MG63 (cell line): ENCODE measurements around the gene F8. TPM values are rescaled to one million over a fixed set of nuclear protein-coding genes. Genes with fewer than 3 reads are reported as not detected.

Experiments used
- DNase-seq: peaks from one replicate; pipeline ENCODE4 v3.0.0-alpha.2; 2020
- H3K27me3 ChIP-seq: fragments of 250-450 bp; sonication (Bioruptor Pico); 2 replicates; pipeline ENCODE4 v1.5.1; 2020; ENCODE audit warnings: mild to moderate bottlenecking, moderate library complexity
- H3K36me3 ChIP-seq: fragments of 250-450 bp; sonication (Bioruptor Pico); 2 replicates; pipeline ENCODE4 v1.5.1; 2020; ENCODE audit warnings: mild to moderate bottlenecking, moderate library complexity
- H3K4me3 ChIP-seq: fragments of 250-450 bp; sonication (Bioruptor Pico); 2 replicates; pipeline ENCODE4 v1.5.1; 2020; ENCODE audit warnings: mild to moderate bottlenecking, moderate library complexity
- H3K9me3 ChIP-seq: fragments of 250-450 bp; sonication (Bioruptor Pico); 2 replicates; pipeline ENCODE4 v1.5.1; 2020; ENCODE audit warnings: mild to moderate bottlenecking, moderate library complexity
- total RNA-seq: library from RNA; depleted of rRNA; stranded (reverse); fragments of >200 nt; shearing (Covaris generic); gene quantifications from 2 replicates; pipeline ENCODE4 v1.2.3, GENCODE V29; 2014; ENCODE audit warnings: low replicate concordance; rRNA removed

F8 gene
- total RNA-seq: 5.6 and 7.4 TPM in 2 replicates

- Histone ChIP-seq H3K36me3 (no peaks in the 10 kb centered on the region), H3K27me3 (no peaks in the 10 kb centered on the region), H3K4me3 (no peak within 1 kb of the TSS), H3K9me3 (no peaks in the 10 kb centered on the region)
- DNase-seq: no peak
Observed at GRCh38 chrX:155022585-155022984, at the start of gene F8. Gene F8 (minus strand): TSS chrX:155022723. CDS start chrX:155022552, 171 bp downstream.

DNA sequence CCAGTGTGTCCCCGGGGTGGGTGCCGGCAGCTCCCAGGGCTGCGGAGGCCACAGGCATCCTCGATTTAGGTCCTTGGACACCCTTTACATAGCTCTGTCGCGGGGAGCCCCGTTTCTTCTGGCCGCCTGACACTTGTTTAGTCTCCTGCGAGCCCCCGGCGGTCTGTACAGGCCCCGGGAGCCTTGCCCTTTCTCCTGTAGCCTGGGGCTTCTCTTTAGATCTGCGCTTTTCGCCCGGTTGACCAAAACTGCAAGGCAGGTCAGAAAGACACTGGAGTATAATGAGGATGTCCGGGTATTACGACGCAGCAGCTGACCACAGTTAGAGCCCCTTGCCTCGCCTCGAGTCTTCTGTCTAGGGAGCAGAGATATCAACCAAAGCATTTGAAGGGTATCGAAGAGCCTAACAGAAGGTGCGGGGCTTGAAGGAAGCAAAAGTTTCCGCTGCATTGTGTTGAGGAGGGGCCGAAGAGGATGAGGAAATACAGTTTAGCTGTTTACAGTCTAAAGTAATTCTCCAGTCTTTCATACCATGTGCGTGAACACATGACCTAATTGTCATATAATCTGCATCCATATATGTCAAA, 49.3 kb upstream of the F8 start:
- H3K27me3 ChIP-seq: no peaks in the 10 kb centered on the region
- H3K36me3 ChIP-seq: peaks cover 9% of the 10 kb centered on the region
- H3K4me3 ChIP-seq: peak overlapping the region; percentile 73
- no peak for DNase-seq
- H3K9me3 ChIP-seq: no peaks in the 10 kb centered on the region

DNA sequence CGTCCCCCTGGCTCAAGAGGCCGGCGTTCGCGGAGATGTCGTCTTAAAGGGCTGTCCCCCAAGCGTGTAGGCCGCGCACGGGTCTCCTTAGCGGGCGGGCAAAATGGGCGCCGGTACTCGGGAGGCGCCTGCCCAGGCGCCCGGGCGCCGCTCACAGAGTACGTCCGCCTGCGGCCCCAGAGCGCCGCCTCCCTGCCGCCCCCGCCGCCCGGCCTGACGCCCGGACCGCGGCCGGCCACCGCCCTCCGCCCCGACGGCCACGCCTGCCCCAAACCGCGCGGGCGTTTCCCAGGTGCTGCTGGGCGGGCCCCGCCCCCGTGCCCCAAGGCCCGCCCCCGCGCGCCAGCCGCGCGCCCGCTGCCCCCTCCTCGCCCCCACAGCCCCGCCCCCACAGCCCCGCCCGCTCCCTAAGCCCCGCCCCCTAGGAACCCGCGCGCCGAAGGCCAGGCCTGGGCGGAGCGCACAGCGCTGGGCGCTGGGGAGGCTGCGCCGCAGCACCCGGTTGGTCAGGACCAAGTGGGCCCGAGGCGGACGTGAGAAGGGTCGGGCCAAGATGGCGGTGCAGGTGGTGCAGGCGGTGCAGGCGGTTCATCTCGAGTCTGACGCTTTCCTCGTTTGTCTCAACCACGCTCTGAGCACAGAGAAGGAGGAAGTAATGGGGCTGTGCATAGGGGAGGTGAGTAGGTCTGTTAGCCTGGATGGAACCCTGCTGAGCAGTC, 48.6 kb upstream of the F8 start, which contains the start of the genes BRCC3, CMC4 and MTCP1:
TSS of gene BRCC3 (plus strand) at position 534 of the 719 bp plus-strand sequence. CDS start at position 554, 20 bp downstream.
TSS of gene CMC4 (minus strand) at position 162 of the 719 bp plus-strand sequence. CDS start 7,113 bp downstream, outside the sequence.
TSS of gene MTCP1 (minus strand) at position 162 of the 719 bp plus-strand sequence. CDS start 5,126 bp downstream, outside the sequence.
- no peaks in the 10 kb centered on the region for H3K27me3 ChIP-seq
- peaks cover 9% of the 10 kb centered on the region for H3K36me3 ChIP-seq
- H3K9me3 ChIP-seq: no peaks in the 10 kb centered on the region
- H3K4me3 ChIP-seq: peak within 1 kb of the TSS; percentile 75
- peak; percentile 84 for DNase-seq

DNA sequence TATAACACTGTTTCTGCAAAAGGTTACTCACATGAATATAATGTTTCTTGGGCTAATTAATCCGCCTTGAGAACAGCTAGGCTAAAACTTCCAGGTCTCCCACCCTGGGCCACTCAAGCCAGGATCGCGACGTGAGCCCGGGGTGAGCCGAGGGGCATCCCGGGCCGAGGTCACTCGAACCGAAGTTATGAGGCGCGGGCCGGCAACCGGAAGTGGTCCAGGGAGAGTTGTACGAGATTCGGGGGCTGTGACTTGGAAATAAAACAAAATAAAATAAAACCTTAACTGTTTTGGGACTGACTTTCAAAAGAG, 48.1 kb upstream of the F8 start:
- Histone ChIP-seq H3K4me3 (peak overlapping the region; percentile 75), H3K36me3 (peaks cover 9% of the 10 kb centered on the region), H3K27me3 (no peaks in the 10 kb centered on the region), H3K9me3 (no peaks in the 10 kb centered on the region)
- DNase-seq: no peak

- Histone ChIP-seq H3K9me3 (no peaks in the 10 kb centered on the region), H3K27me3 (no peaks in the 10 kb centered on the region)
- no peak for DNase-seq
Observed at GRCh38 chrX:155070038-155070437, 47.5 kb upstream of the F8 start.

DNA sequence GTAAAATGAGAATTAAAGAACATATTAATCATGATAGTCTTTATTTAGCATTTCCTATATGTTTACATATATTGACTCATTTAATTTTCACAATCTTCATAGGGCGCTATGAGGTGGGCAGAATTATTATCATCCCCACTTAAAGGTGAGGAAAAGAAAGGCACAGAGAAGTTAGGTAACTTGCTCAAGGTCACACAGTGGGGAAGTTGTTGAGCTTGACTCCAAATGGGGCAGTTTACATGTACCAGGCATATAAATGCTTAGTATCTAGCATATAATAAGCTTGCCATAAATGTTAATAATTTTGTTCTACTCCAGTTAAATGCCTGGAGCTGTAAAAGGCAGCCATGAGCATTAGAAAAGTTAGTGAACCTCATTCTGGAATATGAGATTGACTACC, 46.9 kb upstream of the F8 start:
- Histone ChIP-seq H3K27me3 (no peaks in the 10 kb centered on the region), H3K9me3 (no peaks in the 10 kb centered on the region), H3K4me3 (peak overlapping the region; percentile 75), H3K36me3 (peaks cover 3% of the 10 kb centered on the region; the same call in 1 of the 2 replicates)
- no peak for DNase-seq

More at GRCh38 chrX:155070038-155070437, 47.5 kb upstream of the F8 start:
- Histone ChIP-seq H3K36me3 (peaks cover 7% of the 10 kb centered on the region), H3K4me3 (peak overlapping the region; percentile 75)

DNA sequence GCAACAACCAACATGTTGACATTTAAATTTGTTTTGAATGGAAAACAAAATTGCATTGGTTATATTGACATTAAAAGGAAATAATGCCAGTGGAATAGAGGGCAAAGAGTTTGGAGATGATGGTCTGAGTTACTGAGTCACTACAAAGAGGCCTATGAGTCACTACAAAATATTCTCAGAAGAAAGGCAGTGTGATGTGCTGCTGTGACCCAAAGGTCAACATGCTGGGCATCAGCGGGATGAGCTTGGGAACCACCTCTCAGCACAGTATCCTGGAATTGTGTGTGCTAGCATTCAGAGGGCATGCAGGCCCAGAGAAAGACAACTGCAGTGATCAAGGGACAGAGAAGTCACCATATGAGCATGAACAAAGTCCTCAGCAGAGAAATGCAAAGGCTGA, 45.6 kb upstream of the F8 start:
- DNase-seq: peak; percentile 68
- no peaks in the 10 kb centered on the region for H3K9me3 ChIP-seq
- no peaks in the 10 kb centered on the region for H3K27me3 ChIP-seq
- no peaks in the 10 kb centered on the region; the same call in none of the 2 replicates for H3K36me3 ChIP-seq
- no peak overlapping the region for H3K4me3 ChIP-seq

DNA sequence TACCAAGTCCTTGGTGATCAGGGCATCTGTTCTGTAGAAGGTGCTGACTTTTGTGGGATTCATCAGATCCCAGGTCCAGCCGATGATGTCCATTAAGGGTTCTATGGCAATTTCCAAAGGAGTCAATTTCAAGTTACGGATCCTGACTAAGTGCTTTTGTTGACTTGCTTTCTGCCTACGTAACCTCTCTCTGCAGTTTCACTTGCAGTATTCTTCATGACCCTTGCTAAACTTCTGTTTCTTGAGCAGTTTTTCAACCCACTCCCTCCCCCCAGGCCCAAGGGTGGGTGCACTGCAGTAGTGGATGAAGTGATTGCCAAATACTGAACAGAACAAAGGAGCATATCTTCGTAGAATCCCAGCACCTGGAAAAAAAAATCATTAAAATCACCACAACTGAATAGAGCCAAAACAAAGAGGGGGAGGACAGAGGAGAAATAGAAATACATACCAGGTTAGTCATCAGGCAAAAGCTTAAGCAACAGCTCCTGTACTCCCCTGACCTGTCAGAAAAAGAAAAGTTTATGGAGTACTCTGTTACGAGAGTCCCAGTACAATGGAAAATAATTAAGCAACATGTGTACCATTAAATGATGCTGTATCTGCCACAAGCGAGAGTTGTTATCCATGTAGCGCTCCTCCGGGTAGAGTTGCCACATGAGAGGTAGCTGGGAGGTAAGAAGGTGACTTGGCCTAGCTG, 42.7 kb upstream of the F8 start:
- Histone ChIP-seq H3K36me3 (no peaks in the 10 kb centered on the region; the same call in none of the 2 replicates), H3K9me3 (no peaks in the 10 kb centered on the region), H3K4me3 (no peak overlapping the region), H3K27me3 (no peaks in the 10 kb centered on the region)
- no peak for DNase-seq

GRCh38 chrX:155061760-155062159, 39.2 kb upstream of the F8 start:
- no peak for DNase-seq
- no peaks in the 10 kb centered on the region for H3K27me3 ChIP-seq
- no peaks in the 10 kb centered on the region; the same call in none of the 2 replicates for H3K36me3 ChIP-seq
- H3K9me3 ChIP-seq: no peaks in the 10 kb centered on the region
- H3K4me3 ChIP-seq: no peak overlapping the region

- H3K27me3 ChIP-seq: no peaks in the 10 kb centered on the region
- H3K36me3 ChIP-seq: no peaks in the 10 kb centered on the region
- DNase-seq: peak; percentile 6
- H3K4me3 ChIP-seq: no peak overlapping the region
- H3K9me3 ChIP-seq: no peaks in the 10 kb centered on the region
Observed at GRCh38 chrX:155056877-155057792, 34.6 kb upstream of the F8 start.

DNA sequence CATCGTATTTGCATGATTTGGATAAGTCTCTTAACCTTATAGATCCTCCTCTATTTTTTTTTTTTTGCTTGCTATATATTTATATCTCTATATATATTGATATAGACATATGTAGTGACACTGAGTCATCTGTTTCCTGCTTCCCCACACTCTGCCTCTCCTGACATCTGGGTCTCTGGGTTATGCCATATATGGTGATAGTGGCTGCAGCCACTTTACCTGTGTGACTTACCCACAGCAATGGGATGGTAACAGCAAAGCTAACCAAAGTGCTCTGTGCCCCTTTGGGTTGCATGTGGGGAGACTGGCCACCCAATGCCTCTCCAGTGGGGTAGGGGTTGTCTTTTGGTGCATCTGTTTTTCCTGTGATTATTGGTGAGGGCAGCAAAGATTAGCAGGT, 33.9 kb upstream of the F8 start:
- Histone ChIP-seq H3K9me3 (no peaks in the 10 kb centered on the region), H3K27me3 (no peaks in the 10 kb centered on the region), H3K36me3 (no peaks in the 10 kb centered on the region), H3K4me3 (no peak overlapping the region)
- no peak for DNase-seq

DNA sequence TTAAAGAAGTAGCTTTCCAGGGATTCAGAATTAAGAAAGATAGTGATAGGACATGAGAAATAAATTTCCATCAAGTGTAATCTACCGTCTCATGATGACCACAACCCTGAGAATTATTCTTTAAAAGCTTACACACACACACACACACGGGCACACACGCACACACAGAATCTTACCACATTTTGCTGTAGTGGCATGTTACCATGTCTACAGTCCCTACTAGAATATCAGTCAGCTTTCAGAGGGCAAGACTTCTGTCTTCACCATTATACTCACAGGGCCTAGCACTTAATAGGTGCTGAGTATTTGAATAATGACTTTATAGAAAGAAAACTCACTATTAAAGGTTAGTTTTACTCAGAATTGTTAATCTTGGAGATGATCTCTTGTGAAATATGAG, 33.0 kb upstream of the F8 start:
- Histone ChIP-seq H3K27me3 (no peaks in the 10 kb centered on the region), H3K36me3 (no peaks in the 10 kb centered on the region), H3K4me3 (no peak overlapping the region), H3K9me3 (no peaks in the 10 kb centered on the region)
- no peak for DNase-seq

DNA sequence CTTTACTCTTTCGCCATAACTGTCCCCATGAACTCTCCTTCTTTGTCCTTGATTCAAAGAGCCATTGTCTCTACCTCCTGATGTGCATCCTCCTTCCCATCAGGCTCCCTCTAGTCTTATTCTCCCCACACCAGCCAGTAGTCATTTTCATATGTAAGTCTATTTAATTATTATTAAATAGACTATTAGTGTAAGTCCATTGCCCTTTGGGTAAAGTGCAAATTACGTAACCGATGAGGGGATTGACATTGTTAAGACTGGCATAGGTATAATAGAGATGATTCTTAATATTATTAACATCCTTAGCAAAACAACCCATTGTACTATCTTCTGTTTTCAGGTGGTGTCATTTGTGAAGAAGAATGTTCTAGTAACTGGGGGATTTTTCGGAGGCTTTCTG, 31.7 kb upstream of the F8 start:
- Histone ChIP-seq H3K27me3 (no peaks in the 10 kb centered on the region), H3K4me3 (no peak overlapping the region), H3K36me3 (no peaks in the 10 kb centered on the region), H3K9me3 (no peaks in the 10 kb centered on the region)
- DNase-seq: no peak

- H3K27me3 ChIP-seq: no peaks in the 10 kb centered on the region
- no peaks in the 10 kb centered on the region for H3K9me3 ChIP-seq
- DNase-seq: no peak
- no peak overlapping the region for H3K4me3 ChIP-seq
- H3K36me3 ChIP-seq: no peaks in the 10 kb centered on the region
Observed at GRCh38 chrX:155053656-155054055, 31.1 kb upstream of the F8 start.

DNA sequence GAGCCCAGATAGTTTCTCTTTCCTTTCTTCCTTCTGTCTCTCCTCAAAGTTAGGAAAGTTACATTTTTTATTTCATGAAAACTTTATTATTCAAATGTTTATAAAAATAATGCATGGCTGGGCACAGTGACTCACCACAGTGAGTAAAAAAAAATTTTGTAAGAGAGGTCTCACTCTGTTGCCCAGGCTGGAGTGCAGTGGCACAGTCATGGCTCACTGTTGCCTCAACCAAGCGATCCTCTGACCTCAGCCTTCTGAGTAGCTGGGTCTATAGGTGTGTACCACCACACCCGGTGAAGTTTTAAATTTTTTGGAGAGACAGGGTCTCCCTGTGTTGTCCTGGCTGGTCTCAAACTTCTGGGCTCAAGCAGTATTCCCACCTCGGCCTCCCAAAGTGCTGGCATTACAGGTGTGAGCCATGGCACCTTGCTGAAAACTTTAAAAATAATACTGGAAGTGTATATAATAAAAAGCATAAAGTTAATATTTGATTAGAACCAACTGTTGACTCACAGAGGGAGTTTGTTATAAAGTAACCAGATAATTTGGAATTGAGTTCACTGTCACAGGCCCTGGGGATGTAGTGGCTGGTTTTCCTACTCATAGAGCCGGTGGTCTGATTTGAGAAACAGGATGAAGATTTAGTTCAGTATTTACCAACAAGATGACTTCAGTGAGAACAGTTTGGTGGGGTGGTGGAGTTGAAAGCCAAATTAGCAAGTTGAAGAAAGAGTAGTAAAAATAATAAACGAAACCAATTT, 30.4 kb upstream of the F8 start:
- no peak for DNase-seq
- Histone ChIP-seq H3K36me3 (no peaks in the 10 kb centered on the region), H3K9me3 (no peaks in the 10 kb centered on the region), H3K27me3 (no peaks in the 10 kb centered on the region), H3K4me3 (no peak overlapping the region)
